HEK293 (cell line): Measurements from ENCODE around the gene CTBP2.

Source experiments
- CTCF ChIA-PET: fragments of 350-600 bp; formaldehyde crosslinking; extraction: SDS; loops from one replicate; lab custom pipeline; 2021; ENCODE audit warnings: antibody characterized with exemption; lab: Yijun Ruan, JAX
- POLR2A ChIA-PET: fragments of 300-600 bp; formaldehyde crosslinking; extraction: SDS; loops from one replicate; lab custom pipeline; 2020; ENCODE audit warnings: antibody characterized with exemption, inconsistent platforms; lab: Yijun Ruan, JAX
- H3K27ac ChIP-seq: fragments of 200-500 bp; sonication (Bioruptor generic); 2 replicates; pipeline ENCODE4 v1.5.1; 2014; ENCODE audit warnings: low read depth, low read length, control low read depth, inconsistent platforms; ENCODE audit errors: extremely low read depth
- H3K36me3 ChIP-seq, 2 experiments: fragments of 200-500 bp in 1 of 2; sonication (Bioruptor generic) in 1 of 2; 1 replicate in 1 of 2; 2 replicates in 1 of 2; pipeline ENCODE4 v1.5.1; 2014 to 2017; ENCODE audit warnings: inconsistent platforms in 2 of 2, low read length in 2 of 2; ENCODE audit not compliant: control insufficient read depth in 2 of 2, insufficient read depth in 1 of 2
- H3K4me1 ChIP-seq: fragments of 200-500 bp; sonication (Bioruptor generic); 2 replicates; pipeline ENCODE4 v1.5.1; 2014; ENCODE audit warnings: mild to moderate bottlenecking, low read length, inconsistent platforms; ENCODE audit not compliant: control insufficient read depth, insufficient read depth
- H3K4me3 ChIP-seq: 2 replicates; pipeline ENCODE4 v1.5.1; 2011; ENCODE audit warnings: low read depth, mild to moderate bottlenecking, control low read depth, low read length, moderate library complexity
- H3K9me3 ChIP-seq: fragments of 200-500 bp; sonication (Bioruptor generic); 2 replicates; pipeline ENCODE4 v1.5.1; 2014; ENCODE audit warnings: low read depth, low read length, inconsistent platforms; ENCODE audit not compliant: control insufficient read depth, insufficient read depth
- ELK4 ChIP-seq: IDR thresholded peaks from 2 replicates; pipeline ENCODE4 v1.6.1; 2011; ENCODE audit warnings: mild to moderate bottlenecking, low read depth, low read length, borderline replicate concordance
- KLF8 ChIP-seq: fragments of 450-650 bp; formaldehyde crosslinking; IDR thresholded peaks from 2 replicates; pipeline ENCODE4 v1.5.1; 2016; ENCODE audit warnings: missing biosample characterization, missing genetic modification characterization
- OSR2 ChIP-seq: fragments of 450-650 bp; formaldehyde crosslinking; IDR thresholded peaks from 2 replicates; pipeline ENCODE4 v1.5.1; 2016; ENCODE audit warnings: missing biosample characterization, missing genetic modification characterization
- PATZ1 ChIP-seq: fragments of 450-650 bp; formaldehyde crosslinking; IDR thresholded peaks from 2 replicates; pipeline ENCODE4 v1.5.1; 2016; ENCODE audit warnings: missing biosample characterization, missing genetic modification characterization
- SCRT2 ChIP-seq: fragments of 450-650 bp; formaldehyde crosslinking; IDR thresholded peaks from 2 replicates; pipeline ENCODE4 v1.5.1; 2016; ENCODE audit warnings: missing biosample characterization, missing genetic modification characterization
- SP3 ChIP-seq: fragments of 450-650 bp; formaldehyde crosslinking; IDR thresholded peaks from 2 replicates; pipeline ENCODE4 v1.5.1; 2016; ENCODE audit warnings: missing biosample characterization, missing genetic modification characterization
- WT1 ChIP-seq: fragments of 450-650 bp; formaldehyde crosslinking; IDR thresholded peaks from 2 replicates; pipeline ENCODE4 v1.5.1; 2016; ENCODE audit warnings: missing biosample characterization, missing genetic modification characterization
- ZBTB20 ChIP-seq: fragments of 450-650 bp; formaldehyde crosslinking; IDR thresholded peaks from 2 replicates; pipeline ENCODE4 v1.5.1; 2016; ENCODE audit warnings: missing biosample characterization, missing genetic modification characterization
- ZEB2 ChIP-seq: fragments of 450-650 bp; formaldehyde crosslinking; IDR thresholded peaks from 2 replicates; pipeline ENCODE4 v1.5.1; 2016; ENCODE audit warnings: missing biosample characterization, missing genetic modification characterization
- ZNF16 ChIP-seq: fragments of 450-650 bp; formaldehyde crosslinking; IDR thresholded peaks from 2 replicates; pipeline ENCODE4 v1.5.1; 2016; ENCODE audit warnings: low read depth, missing biosample characterization, missing genetic modification characterization
- ZNF174 ChIP-seq: fragments of 450-650 bp; formaldehyde crosslinking; IDR thresholded peaks from 2 replicates; pipeline ENCODE4 v1.5.0; 2017; ENCODE audit warnings: missing biosample characterization, mild to moderate bottlenecking, missing genetic modification characterization
- ZNF266 ChIP-seq: fragments of 450-650 bp; formaldehyde crosslinking; IDR thresholded peaks from 2 replicates; pipeline ENCODE4 v1.5.1; 2016; ENCODE audit warnings: missing biosample characterization, missing genetic modification characterization, low read depth
- ZNF624 ChIP-seq: fragments of 450-650 bp; formaldehyde crosslinking; IDR thresholded peaks from 2 replicates; pipeline ENCODE4 v1.5.1; 2017; ENCODE audit warnings: missing biosample characterization, missing genetic modification characterization
- ZNF664 ChIP-seq: fragments of 450-650 bp; formaldehyde crosslinking; IDR thresholded peaks from 2 replicates; pipeline ENCODE4 v1.5.1; 2016; ENCODE audit warnings: missing biosample characterization, missing genetic modification characterization
- ZNF830 ChIP-seq: fragments of 450-650 bp; IDR thresholded peaks from 2 replicates; pipeline ENCODE4 v1.5.0; 2018; ENCODE audit warnings: missing biosample characterization, missing genetic modification characterization, low read depth, mild to moderate bottlenecking, moderate library complexity
- TF ChIP-seq, protein P1 (sequence below): fragments of 450-650 bp; formaldehyde crosslinking; IDR thresholded peaks from 2 replicates; pipeline ENCODE4 v1.5.1; 2016; ENCODE audit warnings: missing biosample characterization, missing genetic modification characterization
- TF ChIP-seq, protein P2 (sequence below): fragments of 450-650 bp; formaldehyde crosslinking; IDR thresholded peaks from 2 replicates; pipeline ENCODE4 v1.5.1; 2017; ENCODE audit warnings: missing biosample characterization, missing genetic modification characterization
- TF ChIP-seq, protein P3 (sequence below): fragments of 450-650 bp; formaldehyde crosslinking; IDR thresholded peaks from 2 replicates; pipeline ENCODE4 v1.5.1; 2016; ENCODE audit warnings: missing biosample characterization, missing genetic modification characterization

The CTBP2 gene

GRCh38 chr10:125037145-125037877 lies 123.1 kb downstream of the CTBP2 start (continued):
- TF ChIP-seq ELK4 (no peak), SP3 (tag by site-specific recombination) (peak; percentile 26; the same call in 1 of the 2 replicates), PATZ1 (tag by site-specific recombination) (peak; percentile 36; the same call in 1 of the 2 replicates), KLF8 (tag by site-specific recombination) (no peak), ZNF830 (tag by site-specific recombination) (no peak), ZNF266 (tag by site-specific recombination) (no peak), ZNF664 (peak; percentile 78; the same call in 1 of the 2 replicates), OSR2 (peak; percentile 41; the same call in 1 of the 2 replicates), ZNF174 (tag by site-specific recombination) (no peak), ZNF624 (tag by site-specific recombination) (no peak), ZEB2 (tag by site-specific recombination) (0 out of 2 replicates have a peak, but pooled peaks have one; percentile 36), SCRT2 (no peak)
- TF ChIP-seq, protein P1, sequence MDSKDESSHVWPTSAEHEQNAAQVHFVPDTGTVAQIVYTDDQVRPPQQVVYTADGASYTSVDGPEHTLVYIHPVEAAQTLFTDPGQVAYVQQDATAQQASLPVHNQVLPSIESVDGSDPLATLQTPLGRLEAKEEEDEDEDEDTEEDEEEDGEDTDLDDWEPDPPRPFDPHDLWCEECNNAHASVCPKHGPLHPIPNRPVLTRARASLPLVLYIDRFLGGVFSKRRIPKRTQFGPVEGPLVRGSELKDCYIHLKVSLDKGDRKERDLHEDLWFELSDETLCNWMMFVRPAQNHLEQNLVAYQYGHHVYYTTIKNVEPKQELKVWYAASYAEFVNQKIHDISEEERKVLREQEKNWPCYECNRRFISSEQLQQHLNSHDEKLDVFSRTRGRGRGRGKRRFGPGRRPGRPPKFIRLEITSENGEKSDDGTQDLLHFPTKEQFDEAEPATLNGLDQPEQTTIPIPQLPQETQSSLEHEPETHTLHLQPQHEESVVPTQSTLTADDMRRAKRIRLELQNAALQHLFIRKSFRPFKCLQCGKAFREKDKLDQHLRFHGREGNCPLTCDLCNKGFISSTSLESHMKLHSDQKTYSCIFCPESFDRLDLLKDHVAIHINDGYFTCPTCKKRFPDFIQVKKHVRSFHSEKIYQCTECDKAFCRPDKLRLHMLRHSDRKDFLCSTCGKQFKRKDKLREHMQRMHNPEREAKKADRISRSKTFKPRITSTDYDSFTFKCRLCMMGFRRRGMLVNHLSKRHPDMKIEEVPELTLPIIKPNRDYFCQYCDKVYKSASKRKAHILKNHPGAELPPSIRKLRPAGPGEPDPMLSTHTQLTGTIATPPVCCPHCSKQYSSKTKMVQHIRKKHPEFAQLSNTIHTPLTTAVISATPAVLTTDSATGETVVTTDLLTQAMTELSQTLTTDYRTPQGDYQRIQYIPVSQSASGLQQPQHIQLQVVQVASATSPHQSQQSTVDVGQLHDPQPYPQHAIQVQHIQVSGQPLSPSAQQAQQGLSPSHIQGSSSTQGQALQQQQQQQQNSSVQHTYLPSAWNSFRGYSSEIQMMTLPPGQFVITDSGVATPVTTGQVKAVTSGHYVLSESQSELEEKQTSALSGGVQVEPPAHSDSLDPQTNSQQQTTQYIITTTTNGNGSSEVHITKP (tag by site-specific recombination), result peak; percentile 71
- TF ChIP-seq, protein P2, sequence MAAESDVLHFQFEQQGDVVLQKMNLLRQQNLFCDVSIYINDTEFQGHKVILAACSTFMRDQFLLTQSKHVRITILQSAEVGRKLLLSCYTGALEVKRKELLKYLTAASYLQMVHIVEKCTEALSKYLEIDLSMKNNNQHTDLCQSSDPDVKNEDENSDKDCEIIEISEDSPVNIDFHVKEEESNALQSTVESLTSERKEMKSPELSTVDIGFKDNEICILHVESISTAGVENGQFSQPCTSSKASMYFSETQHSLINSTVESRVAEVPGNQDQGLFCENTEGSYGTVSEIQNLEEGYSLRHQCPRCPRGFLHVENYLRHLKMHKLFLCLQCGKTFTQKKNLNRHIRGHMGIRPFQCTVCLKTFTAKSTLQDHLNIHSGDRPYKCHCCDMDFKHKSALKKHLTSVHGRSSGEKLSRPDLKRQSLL (tag by site-specific recombination), result 0 out of 2 replicates have a peak, but pooled peaks have one; percentile 60

DNA sequence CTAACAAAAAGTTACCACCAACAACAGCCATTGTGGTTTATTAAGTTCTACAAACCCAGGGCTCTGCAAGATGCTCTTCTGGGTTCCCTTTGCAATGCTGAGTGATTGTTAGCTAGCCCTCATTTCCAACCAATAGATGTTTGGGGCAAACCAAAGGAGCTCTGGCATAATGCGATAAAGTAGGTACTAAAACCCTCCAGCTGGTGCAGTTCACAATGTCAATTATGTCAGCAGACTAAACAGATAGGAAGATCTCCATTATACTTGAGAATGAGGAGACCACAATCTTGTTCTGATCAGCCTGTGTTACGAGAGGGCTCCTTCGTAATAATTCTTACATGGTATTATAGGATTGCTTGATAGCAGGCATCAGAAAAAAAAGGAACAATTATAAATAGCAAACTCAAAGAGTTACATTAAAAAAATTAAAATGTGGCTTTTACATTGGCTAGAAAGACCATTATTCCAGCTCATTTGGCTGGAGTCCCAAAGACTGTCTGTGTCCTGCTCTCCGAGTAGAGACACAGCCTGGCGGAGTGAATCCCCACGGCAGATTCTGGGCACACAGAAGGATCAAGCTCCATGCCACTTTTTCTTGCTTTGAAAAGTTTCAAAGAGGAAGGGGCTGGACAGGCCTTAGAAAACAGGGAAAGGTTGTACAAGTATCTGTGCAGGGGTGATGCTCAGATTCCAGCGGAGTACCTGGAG lies 124.6 kb downstream of the CTBP2 start:
- H3K36me3 ChIP-seq, result peaks cover 0 to 5% of the 10 kb centered on the region in 2 experiments; a peak in 1 of 3 replicates
- no peak overlapping the region for H3K27ac ChIP-seq
- H3K9me3 ChIP-seq, result no peaks in the 10 kb centered on the region
- CTCF ChIA-PET, result interaction anchor here (0.6 to 3.7 kb wide), 2 partner anchors 12 to 491 kb away, joined by 3 to 26 read pairs; no protein-coding TSS in a partner anchor
- H3K4me1 ChIP-seq, result peaks cover 32% of the 10 kb centered on the region
- no peak overlapping the region for H3K4me3 ChIP-seq
- no peak for TF ChIP-seq ZNF664
- TF ChIP-seq, protein P3, sequence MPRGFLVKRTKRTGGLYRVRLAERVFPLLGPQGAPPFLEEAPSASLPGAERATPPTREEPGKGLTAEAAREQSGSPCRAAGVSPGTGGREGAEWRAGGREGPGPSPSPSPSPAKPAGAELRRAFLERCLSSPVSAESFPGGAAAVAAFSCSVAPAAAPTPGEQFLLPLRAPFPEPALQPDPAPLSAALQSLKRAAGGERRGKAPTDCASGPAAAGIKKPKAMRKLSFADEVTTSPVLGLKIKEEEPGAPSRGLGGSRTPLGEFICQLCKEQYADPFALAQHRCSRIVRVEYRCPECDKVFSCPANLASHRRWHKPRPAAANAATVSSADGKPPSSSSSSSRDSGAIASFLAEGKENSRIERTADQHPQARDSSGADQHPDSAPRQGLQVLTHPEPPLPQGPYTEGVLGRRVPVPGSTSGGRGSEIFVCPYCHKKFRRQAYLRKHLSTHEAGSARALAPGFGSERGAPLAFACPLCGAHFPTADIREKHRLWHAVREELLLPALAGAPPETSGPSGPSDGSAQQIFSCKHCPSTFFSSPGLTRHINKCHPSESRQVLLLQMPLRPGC, result no peak
- 0 out of 2 replicates have a peak, but pooled peaks have one; percentile 31 for TF ChIP-seq ZBTB20 (tag by site-specific recombination)
- no peak for TF ChIP-seq ZNF16 (tag by site-specific recombination)
- TF ChIP-seq WT1 (tag by site-specific recombination), result no peak
- TF ChIP-seq, all 188 proteins: peak for 1
- POLR2A ChIA-PET, result interaction anchor here (1.5 kb wide), 1 partner anchor 9 kb away, joined by 6 read pairs; no protein-coding TSS in a partner anchor
